IPS-NIHi7 (cell line): Measurements from ENCODE around the gene NBEA.
"Not testable (repeated sequence)": the region's sequence is repeated elsewhere in the genome, so short reads cannot be mapped to it uniquely, and the experiment has no call there.

ENCODE experiments used
- DNase-seq: peaks from one replicate; pipeline ENCODE4 v3.0.0; 2012; ENCODE audit warnings: mixed read lengths; ENCODE audit errors: extremely low spot score

The NBEA gene

GRCh38 chr13:35646056-35646774 lies 704.1 kb downstream of the NBEA start:
- no peak for DNase-seq

- DNase-seq, result no peak
Measured at GRCh38 chr13:35648201-35648600, 706.1 kb downstream of the NBEA start.

GRCh38 chr13:35649162-35649561 lies 707.1 kb downstream of the NBEA start:
- DNase-seq, result no peak

- no peak for DNase-seq
Measured at GRCh38 chr13:35659796-35660195, 717.7 kb downstream of the NBEA start.

- DNase-seq, result no peak
Measured at GRCh38 chr13:35664747-35665146, 722.7 kb downstream of the NBEA start.

- no peak for DNase-seq
Measured at GRCh38 chr13:35669321-35669720, 727.3 kb downstream of the NBEA start.

- no peak for DNase-seq
Measured at GRCh38 chr13:35672611-35673010, 730.5 kb downstream of the NBEA start.

- DNase-seq, result no peak
Measured at GRCh38 chr13:35675651-35676050, 733.6 kb downstream of the NBEA start.

GRCh38 chr13:35677863-35678262 lies 735.8 kb downstream of the NBEA start:
- not testable (repeated sequence) for DNase-seq

GRCh38 chr13:35681685-35682084 lies 739.6 kb downstream of the NBEA start:
- DNase-seq, result no peak

GRCh38 chr13:35684432-35684831 lies 742.4 kb downstream of the NBEA start:
- DNase-seq, result no peak

- DNase-seq, result no peak
Measured at GRCh38 chr13:35687336-35687735, 745.3 kb downstream of the NBEA start.

- DNase-seq, result no peak
Measured at GRCh38 chr13:35690581-35691207, 748.6 kb downstream of the NBEA start.

- no peak for DNase-seq
Measured at GRCh38 chr13:35693134-35693784, 751.2 kb downstream of the NBEA start.

GRCh38 chr13:35694031-35694430 lies 752.0 kb downstream of the NBEA start:
- no peak for DNase-seq

GRCh38 chr13:35694549-35695447 lies 752.7 kb downstream of the NBEA start:
- DNase-seq, result no peak

GRCh38 chr13:35695448-35695770 lies 753.3 kb downstream of the NBEA start:
- no peak for DNase-seq

GRCh38 chr13:35697186-35697730 lies 755.2 kb downstream of the NBEA start:
- DNase-seq, result no peak

GRCh38 chr13:35698911-35699576 lies 757.0 kb downstream of the NBEA start:
- DNase-seq, result no peak

GRCh38 chr13:35699825-35700510 lies 757.9 kb downstream of the NBEA start:
- no peak for DNase-seq

- DNase-seq, result no peak
Measured at GRCh38 chr13:35700671-35701070, 758.6 kb downstream of the NBEA start.
